Breast epithelium (tissue), 3 donors: ENCODE measurements around the gene ALG2.

Source experiments
- CTCF ChIP-seq, 3 donors: fragments of 450-650 bp; IDR thresholded peaks; one replicate each; pipeline ENCODE4 v1.5.1; 2016 to 2017; ENCODE audit warnings: antibody characterized with exemption in 3 of 3, mild to moderate bottlenecking in 3 of 3, moderate library complexity in 3 of 3
- POLR2A ChIP-seq: fragments of 450-650 bp; IDR thresholded peaks from one replicate; pipeline ENCODE4 v1.6.1; 2016; ENCODE audit warnings: antibody characterized with exemption, mild to moderate bottlenecking, moderate library complexity
- POLR2AphosphoS5 ChIP-seq, 3 donors: sonication (generic); formaldehyde crosslinking; IDR thresholded peaks; one replicate each; pipeline ENCODE4 v1.6.1; 2017; ENCODE audit warnings: antibody characterized with exemption in 3 of 3

GRCh38 chr9:99169086-99169485 is 52.7 kb downstream of the ALG2 start:
- TF ChIP-seq CTCF (IDR thresholded peaks at IDR 0.05) (no peak), POLR2A (no peak), POLR2AphosphoS5 (IDR thresholded peaks at IDR 0.05) (no peak)
